H9 (cell line): ENCODE results near the gene TMEM225B. TPM values are rescaled to one million over a fixed set of nuclear protein-coding genes. Genes with fewer than 3 reads are reported as not detected.

ENCODE experiments used
- DNase-seq: peaks from one replicate; pipeline ENCODE4 v3.0.0-alpha.2; 2017
- H2AFZ ChIP-seq: one replicate; pipeline ENCODE4 v1.6.1; 2013; ENCODE audit warnings: mild to moderate bottlenecking, low read length, control low read depth, moderate library complexity
- H2AK5ac ChIP-seq: 2 replicates; pipeline ENCODE4 v1.6.1; 2013; ENCODE audit warnings: low read length, control low read depth, mixed read lengths; ENCODE audit not compliant: insufficient read length
- H2BK120ac ChIP-seq: one replicate; pipeline ENCODE4 v1.6.1; 2013; ENCODE audit warnings: low read depth, mild to moderate bottlenecking, low read length, control low read depth, inconsistent platforms; ENCODE audit not compliant: poor library complexity, severe bottlenecking
- H2BK12ac ChIP-seq: 2 replicates; pipeline ENCODE4 v1.6.1; 2013; ENCODE audit warnings: low read length, control low read depth, mixed read lengths, low read depth; ENCODE audit not compliant: insufficient read length
- H2BK15ac ChIP-seq: 2 replicates; pipeline ENCODE4 v1.6.1; 2013; ENCODE audit warnings: low read depth, low read length, control low read depth
- H2BK20ac ChIP-seq: one replicate; pipeline ENCODE4 v1.6.1; 2013; ENCODE audit warnings: low read depth, mild to moderate bottlenecking, low read length, control low read depth, inconsistent platforms; ENCODE audit not compliant: poor library complexity, severe bottlenecking
- H2BK5ac ChIP-seq: 2 replicates; pipeline ENCODE4 v1.6.1; 2013; ENCODE audit warnings: low read length, control low read depth, mixed read lengths; ENCODE audit not compliant: insufficient read length
- H3K14ac ChIP-seq: 2 replicates; pipeline ENCODE4 v1.6.1; 2013; ENCODE audit warnings: low read length, control low read depth; ENCODE audit not compliant: insufficient read depth
- H3K18ac ChIP-seq: 2 replicates; pipeline ENCODE4 v1.6.1; 2013; ENCODE audit warnings: low read depth, mild to moderate bottlenecking, mixed read lengths, low read length, control low read depth; ENCODE audit not compliant: insufficient read length
- H3K23ac ChIP-seq: 2 replicates; pipeline ENCODE4 v1.6.1; 2013; ENCODE audit warnings: low read length, control low read depth, mixed read lengths, low read depth; ENCODE audit not compliant: insufficient read length
- H3K23me2 ChIP-seq: 2 replicates; pipeline ENCODE4 v1.6.1; 2013; ENCODE audit warnings: low read depth, mild to moderate bottlenecking, mixed read lengths, low read length, control low read depth; ENCODE audit not compliant: insufficient read length, poor library complexity, severe bottlenecking
- H3K27ac ChIP-seq: 2 replicates; pipeline ENCODE4 v1.5.1; 2013; ENCODE audit warnings: low read length, control low read depth, mixed read lengths, low read depth; ENCODE audit not compliant: insufficient read length
- H3K27me3 ChIP-seq: 2 replicates; pipeline ENCODE4 v1.6.1; 2013; ENCODE audit warnings: low read length, control low read depth, inconsistent platforms; ENCODE audit not compliant: insufficient read depth
- H3K4ac ChIP-seq: 2 replicates; pipeline ENCODE4 v1.6.1; 2013; ENCODE audit warnings: low read depth, mild to moderate bottlenecking, control low read depth, inconsistent platforms, low read length, moderate library complexity
- H3K4me1 ChIP-seq: 2 replicates; pipeline ENCODE4 v1.6.1; 2013; ENCODE audit warnings: low read length, control low read depth, inconsistent platforms; ENCODE audit not compliant: insufficient read depth
- H3K4me2 ChIP-seq: 2 replicates; pipeline ENCODE4 v1.6.1; 2013; ENCODE audit warnings: low read length, control low read depth, mixed read lengths; ENCODE audit not compliant: insufficient read length, insufficient read depth
- H3K56ac ChIP-seq: 2 replicates; pipeline ENCODE4 v1.6.1; 2013; ENCODE audit warnings: low read depth, mild to moderate bottlenecking, mixed read lengths, low read length, control low read depth; ENCODE audit not compliant: insufficient read length
- H3K79me1 ChIP-seq: 2 replicates; pipeline ENCODE4 v1.6.1; 2013; ENCODE audit warnings: low read depth, mild to moderate bottlenecking, moderate library complexity, low read length, control low read depth, inconsistent platforms; ENCODE audit not compliant: insufficient read depth, poor library complexity, severe bottlenecking
- H3K79me2 ChIP-seq: 2 replicates; pipeline ENCODE4 v1.6.1; 2013; ENCODE audit warnings: low read length, control low read depth, inconsistent platforms; ENCODE audit not compliant: insufficient read depth
- H3K9ac ChIP-seq: 2 replicates; pipeline ENCODE4 v1.6.1; 2013; ENCODE audit warnings: low read length, control low read depth, mixed read lengths; ENCODE audit not compliant: insufficient read length; ENCODE audit errors: extremely low read depth
- H3K9me3 ChIP-seq: one replicate; pipeline ENCODE4 v1.6.1; 2013; ENCODE audit warnings: low read depth, low read length, inconsistent platforms; ENCODE audit not compliant: control insufficient read depth
- H3T11ph ChIP-seq: one replicate; pipeline ENCODE4 v1.6.1; 2013; ENCODE audit warnings: mild to moderate bottlenecking, low read length, control low read depth, inconsistent platforms
- H4K20me1 ChIP-seq: one replicate; pipeline ENCODE4 v1.6.1; 2013; ENCODE audit not compliant: control insufficient read depth, insufficient read length, insufficient read depth
- H4K5ac ChIP-seq: 2 replicates; pipeline ENCODE4 v1.6.1; 2013; ENCODE audit warnings: low read depth, mild to moderate bottlenecking, mixed read lengths, low read length, control low read depth; ENCODE audit not compliant: insufficient read length
- H4K8ac ChIP-seq: replicated peaks from 2 replicates; pipeline ENCODE4 v1.6.1; 2013; ENCODE audit warnings: low read length, control low read depth, mixed read lengths, low read depth; ENCODE audit not compliant: insufficient read length
- H4K91ac ChIP-seq: 2 replicates; pipeline ENCODE4 v1.6.1; 2013; ENCODE audit warnings: low read depth, mild to moderate bottlenecking, moderate library complexity, mixed read lengths, low read length, control low read depth; ENCODE audit not compliant: insufficient read length
- H3K27ac Mint-ChIP-seq, 3 experiments: 2 replicates in 2 of 3; 3 replicates in 1 of 3; pipeline ENCODE4 v1.8.0; 2020 to 2021; ENCODE audit warnings: mixed read lengths in 3 of 3, mild to moderate bottlenecking in 1 of 3, moderate library complexity in 1 of 3
- H3K27me3 Mint-ChIP-seq: 2 replicates; pipeline ENCODE4 v1.8.0; 2021; ENCODE audit warnings: low read depth, mild to moderate bottlenecking, moderate library complexity, mixed read lengths
- H3K36me3 Mint-ChIP-seq, 3 experiments: 2 replicates in 2 of 3; 3 replicates in 1 of 3; pipeline ENCODE4 v1.8.0; 2020 to 2021; ENCODE audit warnings: low read depth in 3 of 3, mixed read lengths in 3 of 3; ENCODE audit not compliant: insufficient read depth in 1 of 3
- H3K4me1 Mint-ChIP-seq, 2 experiments: 2 replicates each; pipeline ENCODE4 v1.8.0; 2020; ENCODE audit warnings: mixed read lengths in 2 of 2
- H3K4me3 Mint-ChIP-seq, 2 experiments: 2 replicates in 1 of 2; 3 replicates in 1 of 2; pipeline ENCODE4 v1.8.0; 2020 to 2021; ENCODE audit warnings: mild to moderate bottlenecking in 2 of 2, mixed read lengths in 2 of 2, moderate library complexity in 1 of 2
- H3K9me3 Mint-ChIP-seq, 2 experiments: 2 replicates in 1 of 2; 3 replicates in 1 of 2; pipeline ENCODE4 v1.8.0; 2020; ENCODE audit warnings: mild to moderate bottlenecking in 2 of 2, mixed read lengths in 2 of 2, moderate library complexity in 1 of 2
- WGBS: extraction: QIAGEN DNeasy Blood & Tissue Kit; methylation state at CpG from one replicate; pipeline ENCODE4 v1.1.7; 2013; ENCODE audit warnings: missing lambda C conversion rate, low lambda C conversion rate, mixed read lengths; ENCODE audit not compliant: insufficient read length; ENCODE audit errors: extremely low coverage; 5-methylcytosine and 5-hydroxymethylcytosine counted together
- total RNA-seq: library from RNA; stranded (reverse); gene quantifications from 2 replicates; pipeline ENCODE4 v1.2.1, GENCODE V29; 2021
- TF ChIP-seq, protein P1 (sequence below): fragments of 200-600 bp; sonication (generic); conservative IDR thresholded peaks from 3 replicates; pipeline ENCODE4 v1.8.0; 2021; ENCODE audit warnings: antibody characterized with exemption, mild to moderate bottlenecking

The TMEM225B gene
- total RNA-seq, 1 experiment from 2014 or later, result not detected

DNA sequence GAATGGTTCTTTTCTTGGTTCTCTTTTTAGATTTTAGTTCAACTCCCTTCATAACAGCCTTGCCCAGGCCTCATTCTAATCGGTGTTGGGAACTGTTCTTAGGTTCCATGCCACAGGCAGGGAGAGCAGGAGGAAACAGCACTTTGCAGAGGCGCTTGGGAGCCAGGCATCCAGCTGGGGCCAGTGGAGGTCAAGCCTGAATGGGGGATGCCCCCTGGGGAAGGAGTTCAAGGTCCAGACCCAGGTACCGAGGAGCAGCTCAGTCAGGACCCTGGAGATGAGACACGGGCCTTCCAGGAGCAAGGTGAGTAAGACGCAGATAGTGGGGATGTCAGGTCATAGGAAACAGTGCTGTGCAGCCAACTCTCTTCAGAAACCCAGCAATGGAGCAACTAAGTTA is 23.2 kb downstream of the TMEM225B start:
- no peak overlapping the region for H3K18ac ChIP-seq
- no peak overlapping the region for H3K56ac ChIP-seq
- H2BK15ac ChIP-seq, result no peak overlapping the region
- no peak overlapping the region for H3K14ac ChIP-seq
- Mint-ChIP-seq H3K27me3 (no peaks in the 10 kb centered on the region), H3K36me3 (peaks cover 60 to 84% (median 81%) of the 10 kb centered on the region in 3 experiments), H3K4me1 (peaks cover 9 to 11% of the 10 kb centered on the region in 2 experiments), H3K9me3 (no peaks in the 10 kb centered on the region), H3K27ac (peak overlapping the region in 1 of 3 experiments; percentile 61; a peak in 1 of 7 replicates), H3K4me3 (no peak overlapping the region)
- H4K8ac ChIP-seq, result no peak overlapping the region
- no peaks in the 10 kb centered on the region for H3K4me1 ChIP-seq
- no peaks in the 10 kb centered on the region for H4K20me1 ChIP-seq
- H4K91ac ChIP-seq, result no peak overlapping the region
- H2AFZ ChIP-seq, result no peak overlapping the region
- H3K4ac ChIP-seq, result no peak overlapping the region
- TF ChIP-seq, protein P1, sequence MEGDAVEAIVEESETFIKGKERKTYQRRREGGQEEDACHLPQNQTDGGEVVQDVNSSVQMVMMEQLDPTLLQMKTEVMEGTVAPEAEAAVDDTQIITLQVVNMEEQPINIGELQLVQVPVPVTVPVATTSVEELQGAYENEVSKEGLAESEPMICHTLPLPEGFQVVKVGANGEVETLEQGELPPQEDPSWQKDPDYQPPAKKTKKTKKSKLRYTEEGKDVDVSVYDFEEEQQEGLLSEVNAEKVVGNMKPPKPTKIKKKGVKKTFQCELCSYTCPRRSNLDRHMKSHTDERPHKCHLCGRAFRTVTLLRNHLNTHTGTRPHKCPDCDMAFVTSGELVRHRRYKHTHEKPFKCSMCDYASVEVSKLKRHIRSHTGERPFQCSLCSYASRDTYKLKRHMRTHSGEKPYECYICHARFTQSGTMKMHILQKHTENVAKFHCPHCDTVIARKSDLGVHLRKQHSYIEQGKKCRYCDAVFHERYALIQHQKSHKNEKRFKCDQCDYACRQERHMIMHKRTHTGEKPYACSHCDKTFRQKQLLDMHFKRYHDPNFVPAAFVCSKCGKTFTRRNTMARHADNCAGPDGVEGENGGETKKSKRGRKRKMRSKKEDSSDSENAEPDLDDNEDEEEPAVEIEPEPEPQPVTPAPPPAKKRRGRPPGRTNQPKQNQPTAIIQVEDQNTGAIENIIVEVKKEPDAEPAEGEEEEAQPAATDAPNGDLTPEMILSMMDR, result no peak
- no peak for DNase-seq
- no peak overlapping the region for H3K27ac ChIP-seq
- no peak overlapping the region for H4K5ac ChIP-seq
- no peaks in the 10 kb centered on the region for H3K9me3 ChIP-seq
- no peak overlapping the region for H2BK120ac ChIP-seq
- no CpG with 5 or more reads among the region's 5 CpGs for WGBS
- H3K23me2 ChIP-seq, result peaks cover 7% of the 10 kb centered on the region
- H3K9ac ChIP-seq, result no peak overlapping the region
- no peak overlapping the region for H2AK5ac ChIP-seq
- no peak overlapping the region for H2BK20ac ChIP-seq
- H3K79me2 ChIP-seq, result no peaks in the 10 kb centered on the region
- no peak overlapping the region for H2BK12ac ChIP-seq
- no peaks in the 10 kb centered on the region for H3K27me3 ChIP-seq
- no peak overlapping the region for H3K23ac ChIP-seq
- no peak overlapping the region for H2BK5ac ChIP-seq
- no peak overlapping the region for H3K4me2 ChIP-seq
- no peak overlapping the region for H3T11ph ChIP-seq
- H3K79me1 ChIP-seq, result peaks cover 4% of the 10 kb centered on the region
